ENCODE data around the gene GRIK4.

GRIK4 gene

DNA sequence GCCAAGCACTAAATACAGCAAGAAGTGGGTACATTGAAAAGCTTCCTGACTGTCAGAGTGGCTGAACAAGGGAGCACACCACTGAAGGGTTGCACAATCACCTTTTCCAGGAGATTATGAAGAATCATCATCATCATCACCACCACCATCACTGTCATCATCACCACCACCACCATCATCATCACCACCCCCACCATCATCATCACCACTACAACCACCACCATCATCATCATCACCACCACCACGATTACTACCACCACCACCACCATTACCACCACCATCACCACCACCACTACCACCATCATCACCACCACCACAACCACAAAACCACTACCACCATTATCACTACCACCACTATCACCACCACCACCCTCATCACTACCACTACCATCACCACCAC lies 364.4 kb downstream of the GRIK4 start:
- no peaks in the 10 kb centered on the region for H3K9me3 ChIP-seq (ENCODE audit: low read length)
- H3K9me2 ChIP-seq (ENCODE audit: low read depth, low read length): no peaks in the 10 kb centered on the region
- no peaks in the 10 kb centered on the region for H4K20me1 ChIP-seq (ENCODE audit: insufficient read depth, low read length)
- H3K9ac ChIP-seq (ENCODE audit: low read length): no peak overlapping the region
- H3F3A ChIP-seq (ENCODE audit: insufficient read depth, low read length): no peaks in the 10 kb centered on the region
- no peak overlapping the region for H3K4me2 ChIP-seq (ENCODE audit: low read length)
- H3K4me3 ChIP-seq (ENCODE audit: low read depth, low read length, poor library complexity, severe bottlenecking): no peak overlapping the region
- no peaks in the 10 kb centered on the region for H3K36me3 ChIP-seq (ENCODE audit: insufficient read depth, low read length)
- H3K79me2 ChIP-seq (ENCODE audit: insufficient read depth, low read length): no peaks in the 10 kb centered on the region
- H2AFZ ChIP-seq (ENCODE audit: low read length): no peak overlapping the region
- no peak overlapping the region for H3K27ac ChIP-seq (ENCODE audit: low read depth, low read length, poor library complexity, severe bottlenecking)
- TF ChIP-seq EZH2 (IDR thresholded peaks at IDR 0.05; ENCODE audit: borderline replicate concordance, low read length): no peak
- TF ChIP-seq, protein P1, sequence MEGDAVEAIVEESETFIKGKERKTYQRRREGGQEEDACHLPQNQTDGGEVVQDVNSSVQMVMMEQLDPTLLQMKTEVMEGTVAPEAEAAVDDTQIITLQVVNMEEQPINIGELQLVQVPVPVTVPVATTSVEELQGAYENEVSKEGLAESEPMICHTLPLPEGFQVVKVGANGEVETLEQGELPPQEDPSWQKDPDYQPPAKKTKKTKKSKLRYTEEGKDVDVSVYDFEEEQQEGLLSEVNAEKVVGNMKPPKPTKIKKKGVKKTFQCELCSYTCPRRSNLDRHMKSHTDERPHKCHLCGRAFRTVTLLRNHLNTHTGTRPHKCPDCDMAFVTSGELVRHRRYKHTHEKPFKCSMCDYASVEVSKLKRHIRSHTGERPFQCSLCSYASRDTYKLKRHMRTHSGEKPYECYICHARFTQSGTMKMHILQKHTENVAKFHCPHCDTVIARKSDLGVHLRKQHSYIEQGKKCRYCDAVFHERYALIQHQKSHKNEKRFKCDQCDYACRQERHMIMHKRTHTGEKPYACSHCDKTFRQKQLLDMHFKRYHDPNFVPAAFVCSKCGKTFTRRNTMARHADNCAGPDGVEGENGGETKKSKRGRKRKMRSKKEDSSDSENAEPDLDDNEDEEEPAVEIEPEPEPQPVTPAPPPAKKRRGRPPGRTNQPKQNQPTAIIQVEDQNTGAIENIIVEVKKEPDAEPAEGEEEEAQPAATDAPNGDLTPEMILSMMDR (IDR thresholded peaks at IDR 0.05; ENCODE audit: low read length): no peak
- H3K4me1 ChIP-seq (ENCODE audit: insufficient read depth, low read length, severe bottlenecking): no peaks in the 10 kb centered on the region
- no peaks in the 10 kb centered on the region for H3K27me3 ChIP-seq (ENCODE audit: insufficient read depth, low read length)

DNA sequence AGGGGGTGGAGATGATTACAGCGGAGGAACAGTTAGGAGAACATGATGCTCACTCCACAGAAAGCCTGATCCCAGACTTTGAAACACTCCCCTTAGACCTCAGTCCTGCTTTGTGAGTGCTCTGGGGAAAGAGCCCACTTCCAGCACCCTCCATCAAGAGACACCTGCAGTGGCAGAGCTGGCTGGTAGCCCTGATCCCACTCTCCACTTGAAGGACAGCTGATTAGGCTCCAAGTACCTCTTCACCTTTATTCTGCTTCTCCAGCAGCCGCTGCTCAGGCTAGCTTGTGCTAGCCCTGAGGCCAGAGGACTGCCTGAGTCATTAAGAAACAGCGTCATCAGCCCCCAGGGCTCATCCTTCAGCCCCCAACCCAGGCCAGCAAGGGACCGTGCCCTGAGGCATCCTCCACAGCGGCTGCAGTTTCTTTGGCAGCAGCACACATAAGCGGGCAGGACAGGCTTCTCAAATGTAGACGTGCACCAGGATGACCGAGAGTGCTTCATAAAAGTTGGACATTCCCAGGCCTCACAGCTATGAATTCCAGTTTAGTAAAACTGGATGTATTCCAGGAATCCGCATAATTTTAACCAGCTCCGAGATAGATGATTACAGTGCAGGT lies 366.3 kb downstream of the GRIK4 start:
- H3K9ac ChIP-seq (ENCODE audit: low read length): no peak overlapping the region
- H3K9me3 ChIP-seq (ENCODE audit: low read length): no peaks in the 10 kb centered on the region
- H3K27ac ChIP-seq (ENCODE audit: low read depth, low read length, poor library complexity, severe bottlenecking): no peak overlapping the region
- H3K36me3 ChIP-seq (ENCODE audit: insufficient read depth, low read length): no peaks in the 10 kb centered on the region
- H2AFZ ChIP-seq (ENCODE audit: low read length): no peak overlapping the region
- no peak for TF ChIP-seq EZH2 (IDR thresholded peaks at IDR 0.05; ENCODE audit: borderline replicate concordance, low read length)
- TF ChIP-seq, protein P1 (IDR thresholded peaks at IDR 0.05; ENCODE audit: low read length): no peak
- no peaks in the 10 kb centered on the region for H3F3A ChIP-seq (ENCODE audit: insufficient read depth, low read length)
- H3K27me3 ChIP-seq (ENCODE audit: insufficient read depth, low read length): no peaks in the 10 kb centered on the region
- H3K9me2 ChIP-seq (ENCODE audit: low read depth, low read length): no peaks in the 10 kb centered on the region
- no peak overlapping the region for H3K4me2 ChIP-seq (ENCODE audit: low read length)
- no peaks in the 10 kb centered on the region for H4K20me1 ChIP-seq (ENCODE audit: insufficient read depth, low read length)
- no peak overlapping the region for H3K4me3 ChIP-seq (ENCODE audit: low read depth, low read length, poor library complexity, severe bottlenecking)
- H3K79me2 ChIP-seq (ENCODE audit: insufficient read depth, low read length): no peaks in the 10 kb centered on the region
- H3K4me1 ChIP-seq (ENCODE audit: insufficient read depth, low read length, severe bottlenecking): no peaks in the 10 kb centered on the region

DNA sequence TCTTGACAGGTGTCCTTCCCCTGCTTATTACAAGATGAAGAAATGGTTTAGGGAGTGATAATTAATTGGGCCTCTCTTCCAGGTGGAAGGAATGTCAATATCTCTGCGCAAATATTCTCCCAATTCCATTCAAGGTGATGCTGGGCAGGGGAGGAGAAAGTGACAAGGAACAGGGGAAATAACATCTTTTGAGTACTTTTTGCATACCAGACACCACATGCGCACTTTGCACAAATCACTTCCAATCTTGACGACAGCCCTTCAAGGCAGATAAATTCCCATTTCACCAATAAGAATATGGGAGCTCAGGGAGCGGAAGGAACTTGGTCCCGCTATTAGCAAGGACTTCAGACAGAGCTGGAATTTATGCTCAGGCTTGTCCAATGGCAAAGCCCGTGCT lies 367.2 kb downstream of the GRIK4 start:
- Histone ChIP-seq H4K20me1 (ENCODE audit: insufficient read depth, low read length) (no peaks in the 10 kb centered on the region), H3K9ac (ENCODE audit: low read length) (no peak overlapping the region), H3K4me2 (ENCODE audit: low read length) (no peak overlapping the region), H3K36me3 (ENCODE audit: insufficient read depth, low read length) (no peaks in the 10 kb centered on the region), H3K79me2 (ENCODE audit: insufficient read depth, low read length) (no peaks in the 10 kb centered on the region), H3K4me3 (ENCODE audit: low read depth, low read length, poor library complexity, severe bottlenecking) (no peak overlapping the region), H3K4me1 (ENCODE audit: insufficient read depth, low read length, severe bottlenecking) (no peaks in the 10 kb centered on the region), H3K9me3 (ENCODE audit: low read length) (no peaks in the 10 kb centered on the region), H2AFZ (ENCODE audit: low read length) (no peak overlapping the region), H3K27ac (ENCODE audit: low read depth, low read length, poor library complexity, severe bottlenecking) (no peak overlapping the region), H3K9me2 (ENCODE audit: low read depth, low read length) (no peaks in the 10 kb centered on the region), H3K27me3 (ENCODE audit: insufficient read depth, low read length) (no peaks in the 10 kb centered on the region; the same call in 1 of the 2 replicates), H3F3A (ENCODE audit: insufficient read depth, low read length) (no peaks in the 10 kb centered on the region)
- no peak for TF ChIP-seq EZH2 (IDR thresholded peaks at IDR 0.05; ENCODE audit: borderline replicate concordance, low read length)
- TF ChIP-seq, protein P1 (IDR thresholded peaks at IDR 0.05; ENCODE audit: low read length): no peak

All from OCI-LY1 (cell line).